HepG2 (cell line): Measurements from ENCODE around the gene SULT1E1. TPM values are rescaled to one million over a fixed set of nuclear protein-coding genes. Genes with fewer than 3 reads are reported as not detected.
A peak's percentile ranks its signal among the peaks of the same experiment; 100 is the strongest.

Experiments
- ETV5 ChIP-seq: IDR thresholded peaks from 2 replicates; pipeline ENCODE4 v1.6.1; 2018; ENCODE audit warnings: missing biosample characterization, missing genetic modification reagents, inconsistent platforms, borderline replicate concordance
- GLI4 ChIP-seq: sonication (generic); formaldehyde crosslinking; IDR thresholded peaks from 2 replicates; pipeline ENCODE4 v1.5.1; 2020; ENCODE audit warnings: missing genetic modification reagents, mild to moderate bottlenecking, moderate library complexity, borderline replicate concordance
- MED8 ChIP-seq: sonication (generic); formaldehyde crosslinking; IDR thresholded peaks from 2 replicates; pipeline ENCODE4 v1.8.1; 2023; ENCODE audit warnings: mild to moderate bottlenecking, missing genetic modification reagents; ENCODE audit not compliant: insufficient replicate concordance
- POGK ChIP-seq: sonication (generic); formaldehyde crosslinking; conservative IDR thresholded peaks from 2 replicates; pipeline ENCODE4 v1.8.0; 2022; ENCODE audit warnings: mild to moderate bottlenecking, moderate library complexity, missing genetic modification reagents
- SRSF9 ChIP-seq: fragments of 200-400 bp; formaldehyde crosslinking; IDR thresholded peaks from 2 replicates; pipeline ENCODE4 v1.6.1; 2018; ENCODE audit warnings: borderline replicate concordance, mild to moderate bottlenecking, low read depth, low read length; ENCODE audit not compliant: insufficient read depth, poor library complexity, severe bottlenecking
- YEATS2 ChIP-seq: sonication (generic); formaldehyde crosslinking; IDR thresholded peaks from 2 replicates; pipeline ENCODE4 v1.4.0; 2020; ENCODE audit warnings: missing genetic modification reagents, borderline replicate concordance
- ZBTB42 ChIP-seq: sonication (generic); formaldehyde crosslinking; IDR thresholded peaks from 2 replicates; pipeline ENCODE4 v1.5.0; 2020; ENCODE audit warnings: mild to moderate bottlenecking, missing genetic modification reagents
- ZFP82 ChIP-seq: sonication (generic); formaldehyde crosslinking; IDR thresholded peaks from 2 replicates; pipeline ENCODE4 v1.5.1; 2020; ENCODE audit warnings: mild to moderate bottlenecking, missing genetic modification reagents, borderline replicate concordance
- ZNF10 ChIP-seq: sonication (generic); formaldehyde crosslinking; IDR thresholded peaks from 2 replicates; pipeline ENCODE4 v1.4.0; 2020; ENCODE audit warnings: mild to moderate bottlenecking, low read depth, missing genetic modification reagents, borderline replicate concordance
- ZNF343 ChIP-seq: sonication (generic); formaldehyde crosslinking; IDR thresholded peaks from 2 replicates; pipeline ENCODE4 v1.4.0; 2020; ENCODE audit warnings: mild to moderate bottlenecking, missing genetic modification reagents
- ZNF563 ChIP-seq: sonication (generic); formaldehyde crosslinking; IDR thresholded peaks from 2 replicates; pipeline ENCODE4 v1.8.0; 2022; ENCODE audit warnings: mild to moderate bottlenecking, moderate library complexity, missing genetic modification reagents
- ZNF816 ChIP-seq: sonication (generic); formaldehyde crosslinking; IDR thresholded peaks from 2 replicates; pipeline ENCODE4 v1.8.0; 2022; ENCODE audit warnings: missing genetic modification reagents, mild to moderate bottlenecking, borderline replicate concordance
- polyA plus RNA-seq, 8 experiments: library from polyadenylated mRNA; depleted of rRNA in 3 of 8; stranded (reverse) in 7 of 8; unstranded in 1 of 8; fragments of >200 nt; fragmentation: Illumina TruSeq in 4 of 8; extraction: Trizol in 4 of 8; gene quantifications; 2 replicates each; pipeline versions ENCODE4 v1.2.1 to v1.2.3, GENCODE V29; 2011 to 2016; ENCODE audit warnings: low read depth in 4 of 8, missing spikeins in 1 of 8, mixed read lengths in 1 of 8; ENCODE audit not compliant: insufficient read depth in 1 of 8
- total RNA-seq, 5 experiments: library from RNA; depleted of rRNA; stranded (reverse); fragments of >200 nt; fragmentation: Illumina TruSeq; extraction: Trizol; gene quantifications; 2 replicates each; pipeline ENCODE4 v1.2.3, GENCODE V29; 2016; ENCODE audit warnings: low read depth in 1 of 5
- TF ChIP-seq, protein P1 (sequence below), 2 experiments: IDR thresholded peaks; 2 replicates each; pipeline ENCODE4 v1.6.1; 2011 to 2012; ENCODE audit warnings: low read length in 2 of 2, borderline replicate concordance in 1 of 2, low read depth in 1 of 2, mild to moderate bottlenecking in 1 of 2, moderate library complexity in 1 of 2
- TF ChIP-seq, protein P2 (sequence below): sonication (generic); formaldehyde crosslinking; IDR thresholded peaks from 2 replicates; pipeline ENCODE4 v1.4.0; 2020; ENCODE audit warnings: missing genetic modification reagents, borderline replicate concordance
- TF ChIP-seq, protein P3 (sequence below), 2 experiments: sonication (generic) in 1 of 2; formaldehyde crosslinking in 1 of 2; IDR thresholded peaks; 2 replicates each; pipeline versions ENCODE4 v1.4.0 to v1.6.1; 2016 to 2020; ENCODE audit warnings: borderline replicate concordance in 1 of 2, low read depth in 1 of 2, mild to moderate bottlenecking in 1 of 2, missing genetic modification reagents in 1 of 2

Gene SULT1E1
- total and polyA plus RNA-seq, 2 of the 13 experiments (the other 11 are each of a cell fraction or from before 2014, with no cell fraction given): 1.7 to 3.9 TPM

DNA sequence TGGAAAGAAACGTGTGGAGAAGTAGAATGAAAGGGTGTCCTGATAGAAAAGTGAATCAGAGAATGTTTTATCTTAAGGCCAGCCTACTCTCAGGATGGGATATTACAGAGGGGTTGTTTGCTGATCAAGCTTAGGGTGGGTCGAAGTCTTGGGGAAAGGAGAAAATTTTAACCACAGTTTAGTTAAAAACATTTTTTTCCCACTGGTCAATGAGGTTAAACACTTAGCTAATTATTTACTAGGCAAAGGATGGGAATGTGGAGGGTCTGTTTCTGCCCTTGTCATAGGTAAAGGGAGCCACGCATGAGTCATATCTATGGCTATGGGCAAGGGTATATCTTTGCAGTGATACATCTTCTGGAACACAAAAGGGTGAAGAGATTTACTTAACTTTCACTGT, 16.1 kb upstream of the SULT1E1 start (continued):
- TF ChIP-seq, protein P1, sequence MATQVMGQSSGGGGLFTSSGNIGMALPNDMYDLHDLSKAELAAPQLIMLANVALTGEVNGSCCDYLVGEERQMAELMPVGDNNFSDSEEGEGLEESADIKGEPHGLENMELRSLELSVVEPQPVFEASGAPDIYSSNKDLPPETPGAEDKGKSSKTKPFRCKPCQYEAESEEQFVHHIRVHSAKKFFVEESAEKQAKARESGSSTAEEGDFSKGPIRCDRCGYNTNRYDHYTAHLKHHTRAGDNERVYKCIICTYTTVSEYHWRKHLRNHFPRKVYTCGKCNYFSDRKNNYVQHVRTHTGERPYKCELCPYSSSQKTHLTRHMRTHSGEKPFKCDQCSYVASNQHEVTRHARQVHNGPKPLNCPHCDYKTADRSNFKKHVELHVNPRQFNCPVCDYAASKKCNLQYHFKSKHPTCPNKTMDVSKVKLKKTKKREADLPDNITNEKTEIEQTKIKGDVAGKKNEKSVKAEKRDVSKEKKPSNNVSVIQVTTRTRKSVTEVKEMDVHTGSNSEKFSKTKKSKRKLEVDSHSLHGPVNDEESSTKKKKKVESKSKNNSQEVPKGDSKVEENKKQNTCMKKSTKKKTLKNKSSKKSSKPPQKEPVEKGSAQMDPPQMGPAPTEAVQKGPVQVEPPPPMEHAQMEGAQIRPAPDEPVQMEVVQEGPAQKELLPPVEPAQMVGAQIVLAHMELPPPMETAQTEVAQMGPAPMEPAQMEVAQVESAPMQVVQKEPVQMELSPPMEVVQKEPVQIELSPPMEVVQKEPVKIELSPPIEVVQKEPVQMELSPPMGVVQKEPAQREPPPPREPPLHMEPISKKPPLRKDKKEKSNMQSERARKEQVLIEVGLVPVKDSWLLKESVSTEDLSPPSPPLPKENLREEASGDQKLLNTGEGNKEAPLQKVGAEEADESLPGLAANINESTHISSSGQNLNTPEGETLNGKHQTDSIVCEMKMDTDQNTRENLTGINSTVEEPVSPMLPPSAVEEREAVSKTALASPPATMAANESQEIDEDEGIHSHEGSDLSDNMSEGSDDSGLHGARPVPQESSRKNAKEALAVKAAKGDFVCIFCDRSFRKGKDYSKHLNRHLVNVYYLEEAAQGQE (IDR thresholded peaks at IDR 0.05; ENCODE audit: borderline replicate concordance in 1 of 2, low read depth in 1 of 2, low read length in 2 of 2): no peak
- TF ChIP-seq ZNF343 (no peak), ETV5 (CRISPR knock-in tag) (no peak), GLI4 (CRISPR knock-in tag) (no peak), MED8 (CRISPR knock-in tag) (no peak), YEATS2 (CRISPR knock-in tag) (no peak), ZNF10 (no peak), SRSF9 (no peak), ZNF563 (CRISPR knock-in tag) (no peak), POGK (no peak), ZFP82 (CRISPR knock-in tag) (no peak), ZBTB42 (CRISPR knock-in tag) (no peak), ZNF816 (CRISPR knock-in tag) (no peak)
- TF ChIP-seq, protein P2, sequence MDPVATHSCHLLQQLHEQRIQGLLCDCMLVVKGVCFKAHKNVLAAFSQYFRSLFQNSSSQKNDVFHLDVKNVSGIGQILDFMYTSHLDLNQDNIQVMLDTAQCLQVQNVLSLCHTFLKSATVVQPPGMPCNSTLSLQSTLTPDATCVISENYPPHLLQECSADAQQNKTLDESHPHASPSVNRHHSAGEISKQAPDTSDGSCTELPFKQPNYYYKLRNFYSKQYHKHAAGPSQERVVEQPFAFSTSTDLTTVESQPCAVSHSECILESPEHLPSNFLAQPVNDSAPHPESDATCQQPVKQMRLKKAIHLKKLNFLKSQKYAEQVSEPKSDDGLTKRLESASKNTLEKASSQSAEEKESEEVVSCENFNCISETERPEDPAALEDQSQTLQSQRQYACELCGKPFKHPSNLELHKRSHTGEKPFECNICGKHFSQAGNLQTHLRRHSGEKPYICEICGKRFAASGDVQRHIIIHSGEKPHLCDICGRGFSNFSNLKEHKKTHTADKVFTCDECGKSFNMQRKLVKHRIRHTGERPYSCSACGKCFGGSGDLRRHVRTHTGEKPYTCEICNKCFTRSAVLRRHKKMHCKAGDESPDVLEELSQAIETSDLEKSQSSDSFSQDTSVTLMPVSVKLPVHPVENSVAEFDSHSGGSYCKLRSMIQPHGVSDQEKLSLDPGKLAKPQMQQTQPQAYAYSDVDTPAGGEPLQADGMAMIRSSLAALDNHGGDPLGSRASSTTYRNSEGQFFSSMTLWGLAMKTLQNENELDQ (CRISPR knock-in tag): no peak
- TF ChIP-seq, protein P3, sequence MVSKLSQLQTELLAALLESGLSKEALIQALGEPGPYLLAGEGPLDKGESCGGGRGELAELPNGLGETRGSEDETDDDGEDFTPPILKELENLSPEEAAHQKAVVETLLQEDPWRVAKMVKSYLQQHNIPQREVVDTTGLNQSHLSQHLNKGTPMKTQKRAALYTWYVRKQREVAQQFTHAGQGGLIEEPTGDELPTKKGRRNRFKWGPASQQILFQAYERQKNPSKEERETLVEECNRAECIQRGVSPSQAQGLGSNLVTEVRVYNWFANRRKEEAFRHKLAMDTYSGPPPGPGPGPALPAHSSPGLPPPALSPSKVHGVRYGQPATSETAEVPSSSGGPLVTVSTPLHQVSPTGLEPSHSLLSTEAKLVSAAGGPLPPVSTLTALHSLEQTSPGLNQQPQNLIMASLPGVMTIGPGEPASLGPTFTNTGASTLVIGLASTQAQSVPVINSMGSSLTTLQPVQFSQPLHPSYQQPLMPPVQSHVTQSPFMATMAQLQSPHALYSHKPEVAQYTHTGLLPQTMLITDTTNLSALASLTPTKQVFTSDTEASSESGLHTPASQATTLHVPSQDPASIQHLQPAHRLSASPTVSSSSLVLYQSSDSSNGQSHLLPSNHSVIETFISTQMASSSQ (IDR thresholded peaks at IDR 0.05; ENCODE audit: low read depth): peak; percentile 89
- TF ChIP-seq, protein P3 (CRISPR knock-in tag; IDR thresholded peaks at IDR 0.05; ENCODE audit: borderline replicate concordance): peak; percentile 75; the same call in 1 of the 2 replicates
